ENCODE data around the gene TUFT1.
"Not testable (repeated sequence)": the region's sequence is repeated elsewhere in the genome, so short reads cannot be mapped to it uniquely, and the experiment has no call there.

Gene TUFT1

GRCh38 chr1:151581451-151581850 lies 41.3 kb downstream of the TUFT1 start:
- DNase-seq (ENCODE audit: low read depth, low spot score): no peak

GRCh38 chr1:151581921-151582320 lies 41.8 kb downstream of the TUFT1 start:
- DNase-seq (ENCODE audit: low read depth, low spot score): no peak

GRCh38 chr1:151583796-151584195 lies 43.7 kb downstream of the TUFT1 start:
- no peak for DNase-seq (ENCODE audit: low read depth, low spot score)

- DNase-seq (ENCODE audit: low read depth, low spot score): no peak
Measured at GRCh38 chr1:151584278-151584677, 44.2 kb downstream of the TUFT1 start.

GRCh38 chr1:151584780-151585179 lies 44.7 kb downstream of the TUFT1 start:
- DNase-seq (ENCODE audit: low read depth, low spot score): no peak

- peak; percentile 60 for DNase-seq (ENCODE audit: low read depth, low spot score)
Measured at GRCh38 chr1:151585622-151586021, 45.5 kb downstream of the TUFT1 start.

GRCh38 chr1:151590961-151591360 lies 50.9 kb downstream of the TUFT1 start:
- DNase-seq (ENCODE audit: low read depth, low spot score): no peak

- DNase-seq (ENCODE audit: low read depth, low spot score): no peak
Measured at GRCh38 chr1:151593730-151594129, 53.6 kb downstream of the TUFT1 start.

GRCh38 chr1:151594143-151594625 lies 54.1 kb downstream of the TUFT1 start:
- DNase-seq (ENCODE audit: low read depth, low spot score): peak; percentile 71

- DNase-seq (ENCODE audit: low read depth, low spot score): peak; percentile 37
Measured at GRCh38 chr1:151596166-151596953, 56.3 kb downstream of the TUFT1 start.

- DNase-seq (ENCODE audit: low read depth, low spot score): not testable (repeated sequence)
Measured at GRCh38 chr1:151602550-151602949, 62.4 kb downstream of the TUFT1 start.

- no peak for DNase-seq (ENCODE audit: low read depth, low spot score)
Measured at GRCh38 chr1:151604291-151604690, 64.2 kb downstream of the TUFT1 start.

- no peak for DNase-seq (ENCODE audit: low read depth, low spot score)
Measured at GRCh38 chr1:151606384-151606783, 66.3 kb downstream of the TUFT1 start.

GRCh38 chr1:151606857-151607256 lies 66.7 kb downstream of the TUFT1 start:
- DNase-seq (ENCODE audit: low read depth, low spot score): no peak

GRCh38 chr1:151610142-151610541 lies 70.0 kb downstream of the TUFT1 start:
- no peak for DNase-seq (ENCODE audit: low read depth, low spot score)

- peak; percentile 32 for DNase-seq (ENCODE audit: low read depth, low spot score)
Measured at GRCh38 chr1:151611288-151611790, 71.2 kb downstream of the TUFT1 start.

- DNase-seq (ENCODE audit: low read depth, low spot score): peak; percentile 97
Measured at GRCh38 chr1:151611832-151612500, 71.9 kb downstream of the TUFT1 start, which contains the start of gene SNX27. Gene SNX27, plus strand, starts transcription at chr1:151612050. Its CDS starts 152 bp downstream, at chr1:151612202.

- DNase-seq (ENCODE audit: low read depth, low spot score): peak; percentile 41
Measured at GRCh38 chr1:151612501-151613281, 72.6 kb downstream of the TUFT1 start.

- no peak for DNase-seq (ENCODE audit: low read depth, low spot score)
Measured at GRCh38 chr1:151613282-151613780, 73.2 kb downstream of the TUFT1 start.

- no peak for DNase-seq (ENCODE audit: low read depth, low spot score)
Measured at GRCh38 chr1:151615711-151616504, 75.8 kb downstream of the TUFT1 start.

GRCh38 chr1:151616505-151616849 lies 76.4 kb downstream of the TUFT1 start:
- no peak for DNase-seq (ENCODE audit: low read depth, low spot score)

All from astrocyte of the hippocampus (primary cell).